Natural killer cell (primary cell): ENCODE measurements around the gene PLB1. TPM values are rescaled to one million over a fixed set of nuclear protein-coding genes. Genes with fewer than 3 reads are reported as not detected.
A peak's percentile ranks its signal among the peaks of the same experiment; 100 is the strongest.

Source experiments
- ATAC-seq, 3 donors: fragments of 150-1000 bp in 2 of 3; fragments of 200-7000 bp in 1 of 3; cut with Tn5 transposase; 1 replicate in 1 of 3; 2 replicates in 2 of 3; pipeline ENCODE4 v1.10.0; 2021; ENCODE audit warnings: mild to moderate bottlenecking in 2 of 3, moderate library complexity in 2 of 3
- DNase-seq, 2 donors: peaks; one replicate each; pipeline versions ENCODE4 v3.0.0 to v3.0.0-alpha.2; 2013 to 2021; ENCODE audit warnings: mixed read lengths in 1 of 2
- H3K27ac ChIP-seq: one replicate; pipeline ENCODE4 v1.5.1; 2013; ENCODE audit warnings: mild to moderate bottlenecking, low read length
- H3K27me3 ChIP-seq: one replicate; pipeline ENCODE4 v1.6.1; 2013; ENCODE audit warnings: low read length; ENCODE audit not compliant: control insufficient read depth, insufficient read depth
- H3K36me3 ChIP-seq: one replicate; pipeline ENCODE4 v1.6.1; 2013; ENCODE audit warnings: low read length; ENCODE audit not compliant: control insufficient read depth, insufficient read depth
- H3K4me1 ChIP-seq: one replicate; pipeline ENCODE4 v1.6.1; 2013; ENCODE audit warnings: low read length; ENCODE audit not compliant: control insufficient read depth, insufficient read depth
- H3K4me3 ChIP-seq: one replicate; pipeline ENCODE4 v1.5.1; 2013; ENCODE audit warnings: low read length
- H3K9me3 ChIP-seq: one replicate; pipeline ENCODE4 v1.6.1; 2013; ENCODE audit warnings: low read length; ENCODE audit not compliant: control insufficient read depth, insufficient read depth
- H3K27ac Mint-ChIP-seq, 2 donors: one replicate each; pipeline ENCODE4 v1.8.0; 2022; ENCODE audit warnings: mild to moderate bottlenecking in 2 of 2, mixed read lengths in 2 of 2, moderate library complexity in 1 of 2
- H3K27me3 Mint-ChIP-seq, 2 donors: one replicate each; pipeline ENCODE4 v1.8.0; 2022; ENCODE audit warnings: low read depth in 2 of 2, mixed read lengths in 2 of 2
- H3K36me3 Mint-ChIP-seq: one replicate; pipeline ENCODE4 v1.8.0; 2022; ENCODE audit warnings: mixed read lengths
- H3K4me1 Mint-ChIP-seq, 2 donors: one replicate each; pipeline ENCODE4 v1.8.0; 2022; ENCODE audit warnings: mixed read lengths in 2 of 2
- H3K4me3 Mint-ChIP-seq: one replicate; pipeline ENCODE4 v1.8.0; 2022; ENCODE audit warnings: mild to moderate bottlenecking, moderate library complexity, mixed read lengths
- H3K9me3 Mint-ChIP-seq, 2 donors: one replicate each; pipeline ENCODE4 v1.8.0; 2022; ENCODE audit warnings: mixed read lengths in 2 of 2
- CTCF ChIP-seq: fragments of 200-600 bp; IDR thresholded peaks from one replicate; pipeline ENCODE4 v1.8.0; 2022; ENCODE audit warnings: antibody characterized with exemption
- WGBS: methylation state at CpG from one replicate; pipeline ENCODE4 v1.1.7; 2013; ENCODE audit warnings: missing lambda C conversion rate; ENCODE audit not compliant: insufficient coverage; 5-methylcytosine and 5-hydroxymethylcytosine counted together
- intact Hi-C: fragments of 100-400 bp; cut with micrococcal nuclease; formaldehyde crosslinking; loops from one replicate; pipeline ENCODE4 v1.14.2; 2022
- total RNA-seq, 4 donors: library from RNA; stranded (reverse); fragments of 120-200 nt in 1 of 4; gene quantifications; one replicate each; pipeline versions ENCODE4 v1.2.3 to v1.2.4, GENCODE V29; 2013 to 2022

PLB1 gene
- total RNA-seq, 3 donors from 2014 or later (not counting 1 experiment from before 2014, with no cell fraction given) = 1.7 to 2.6 (median 1.9) TPM

GRCh38 chr2:28447943-28448792 is 47.7 kb upstream of the PLB1 start:
- ATAC-seq (peak in 1 of 3 donors; percentile 70), DNase-seq (no peak)
- Histone ChIP-seq H3K9me3 (no peaks in the 10 kb centered on the region), H3K27ac (peak overlapping the region; percentile 34), H3K36me3 (no peaks in the 10 kb centered on the region), H3K27me3 (no peaks in the 10 kb centered on the region), H3K4me1 (peaks cover 26% of the 10 kb centered on the region), H3K4me3 (no peak overlapping the region)
- no peaks in the 10 kb centered on the region for H3K27me3 Mint-ChIP-seq
- H3K36me3 Mint-ChIP-seq = no peaks in the 10 kb centered on the region
- intact Hi-C loops = no loop called here
- no peak overlapping the region for H3K4me3 Mint-ChIP-seq
- H3K4me1 Mint-ChIP-seq = peaks cover 14 to 30% of the 10 kb centered on the region in 2 donors
- peak overlapping the region in 1 of 2 donors; percentile 49 for H3K27ac Mint-ChIP-seq
- no peak for TF ChIP-seq CTCF
- WGBS = 70% methylated on average over 8 of the region's 8 CpGs
- no peaks in the 10 kb centered on the region for H3K9me3 Mint-ChIP-seq

GRCh38 chr2:28448793-28449100 is 47.1 kb upstream of the PLB1 start:
- DNase-seq = no peak
- H3K27me3 Mint-ChIP-seq = no peaks in the 10 kb centered on the region
- 95% methylated on average over 3 of the region's 3 CpGs for WGBS
- no peaks in the 10 kb centered on the region for H3K9me3 Mint-ChIP-seq
- peaks cover 14 to 30% of the 10 kb centered on the region in 2 donors for H3K4me1 Mint-ChIP-seq
- Histone ChIP-seq H3K36me3 (no peaks in the 10 kb centered on the region), H3K9me3 (no peaks in the 10 kb centered on the region), H3K4me1 (peaks cover 26% of the 10 kb centered on the region), H3K27ac (peak overlapping the region; percentile 34), H3K27me3 (no peaks in the 10 kb centered on the region), H3K4me3 (no peak overlapping the region)
- intact Hi-C loops = no loop called here
- H3K4me3 Mint-ChIP-seq = no peak overlapping the region
- TF ChIP-seq CTCF = no peak
- no peak for ATAC-seq
- no peaks in the 10 kb centered on the region for H3K36me3 Mint-ChIP-seq
- peak overlapping the region in 1 of 2 donors; percentile 49 for H3K27ac Mint-ChIP-seq

GRCh38 chr2:28449126-28449487 is 46.8 kb upstream of the PLB1 start:
- Histone ChIP-seq H3K36me3 (no peaks in the 10 kb centered on the region), H3K27me3 (no peaks in the 10 kb centered on the region), H3K27ac (no peak overlapping the region), H3K4me3 (no peak overlapping the region), H3K9me3 (no peaks in the 10 kb centered on the region), H3K4me1 (peaks cover 26% of the 10 kb centered on the region)
- TF ChIP-seq CTCF = no peak
- H3K4me1 Mint-ChIP-seq = peaks cover 14 to 30% of the 10 kb centered on the region in 2 donors
- no peaks in the 10 kb centered on the region for H3K9me3 Mint-ChIP-seq
- 98% methylated on average over 6 of the region's 6 CpGs for WGBS
- no peaks in the 10 kb centered on the region for H3K27me3 Mint-ChIP-seq
- intact Hi-C loops = no loop called here
- H3K4me3 Mint-ChIP-seq = no peak overlapping the region
- no peaks in the 10 kb centered on the region for H3K36me3 Mint-ChIP-seq
- DNase-seq = no peak
- ATAC-seq = no peak
- H3K27ac Mint-ChIP-seq = peak overlapping the region in 1 of 2 donors; percentile 69
